Omental fat pad (tissue), 4 donors: ENCODE results near the gene ASCC1. TPM values are rescaled to one million over a fixed set of nuclear protein-coding genes. Genes with fewer than 3 reads are reported as not detected.
A peak's percentile ranks its signal among the peaks of the same experiment; 100 is the strongest.

ENCODE experiments used
- ATAC-seq: fragments of 150-250 bp; one replicate; pipeline ENCODE4 v1.9.1; 2016; ENCODE audit warnings: mild to moderate bottlenecking, moderate library complexity; ENCODE audit not compliant: low FRiP score
- DNase-seq: peaks from one replicate; pipeline ENCODE4 v3.0.0-alpha.2; 2019; ENCODE audit warnings: low spot score
- total RNA-seq, 4 donors: library from RNA; depleted of rRNA; stranded (reverse); fragments of >200 nt; gene quantifications; one replicate each; pipeline ENCODE4 v1.1.0, GENCODE V29; 2016
- TF ChIP-seq, protein P1 (sequence below), 3 donors: fragments of 450-650 bp; IDR thresholded peaks; one replicate each; pipeline ENCODE4 v1.5.1; 2016 to 2017; ENCODE audit warnings: antibody characterized with exemption in 3 of 3, mild to moderate bottlenecking in 3 of 3, moderate library complexity in 2 of 3

ASCC1 gene
- total RNA-seq, 4 donors from 2014 or later, result 21.3 to 34.5 (median 26.3) TPM

DNA sequence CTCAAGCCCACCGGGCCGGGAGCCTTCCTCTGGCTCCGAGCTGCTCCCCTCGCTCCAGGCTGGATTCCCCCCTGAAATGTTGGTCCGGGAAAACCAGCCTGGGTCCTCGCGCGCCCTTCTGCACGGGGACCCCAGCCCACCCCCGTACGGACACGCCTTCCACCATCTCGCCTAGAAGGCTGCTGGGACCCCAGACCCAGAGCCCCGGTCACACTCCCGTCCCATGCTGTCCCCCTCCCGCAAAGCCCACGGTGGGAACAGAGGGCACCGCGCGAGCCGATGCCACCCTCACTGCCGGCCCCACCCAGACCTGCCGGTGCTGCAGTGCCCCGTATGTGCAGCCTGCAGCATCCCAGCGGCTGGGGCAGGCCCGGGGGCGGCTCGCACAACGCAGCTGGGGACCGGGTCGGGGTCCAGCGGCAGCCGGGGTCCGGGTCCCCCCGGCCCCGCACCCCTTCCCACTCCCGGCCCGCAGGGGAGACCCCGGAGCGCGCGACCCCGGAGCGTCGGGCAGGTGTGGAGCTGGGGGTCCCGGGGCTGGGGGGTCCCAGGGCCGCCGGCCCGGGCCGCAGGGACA is 128.6 kb downstream of the ASCC1 start:
- TF ChIP-seq, protein P1, sequence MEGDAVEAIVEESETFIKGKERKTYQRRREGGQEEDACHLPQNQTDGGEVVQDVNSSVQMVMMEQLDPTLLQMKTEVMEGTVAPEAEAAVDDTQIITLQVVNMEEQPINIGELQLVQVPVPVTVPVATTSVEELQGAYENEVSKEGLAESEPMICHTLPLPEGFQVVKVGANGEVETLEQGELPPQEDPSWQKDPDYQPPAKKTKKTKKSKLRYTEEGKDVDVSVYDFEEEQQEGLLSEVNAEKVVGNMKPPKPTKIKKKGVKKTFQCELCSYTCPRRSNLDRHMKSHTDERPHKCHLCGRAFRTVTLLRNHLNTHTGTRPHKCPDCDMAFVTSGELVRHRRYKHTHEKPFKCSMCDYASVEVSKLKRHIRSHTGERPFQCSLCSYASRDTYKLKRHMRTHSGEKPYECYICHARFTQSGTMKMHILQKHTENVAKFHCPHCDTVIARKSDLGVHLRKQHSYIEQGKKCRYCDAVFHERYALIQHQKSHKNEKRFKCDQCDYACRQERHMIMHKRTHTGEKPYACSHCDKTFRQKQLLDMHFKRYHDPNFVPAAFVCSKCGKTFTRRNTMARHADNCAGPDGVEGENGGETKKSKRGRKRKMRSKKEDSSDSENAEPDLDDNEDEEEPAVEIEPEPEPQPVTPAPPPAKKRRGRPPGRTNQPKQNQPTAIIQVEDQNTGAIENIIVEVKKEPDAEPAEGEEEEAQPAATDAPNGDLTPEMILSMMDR (IDR thresholded peaks at IDR 0.05), result no peak
- ATAC-seq, result peak; percentile 55
- DNase-seq, result no peak

DNA sequence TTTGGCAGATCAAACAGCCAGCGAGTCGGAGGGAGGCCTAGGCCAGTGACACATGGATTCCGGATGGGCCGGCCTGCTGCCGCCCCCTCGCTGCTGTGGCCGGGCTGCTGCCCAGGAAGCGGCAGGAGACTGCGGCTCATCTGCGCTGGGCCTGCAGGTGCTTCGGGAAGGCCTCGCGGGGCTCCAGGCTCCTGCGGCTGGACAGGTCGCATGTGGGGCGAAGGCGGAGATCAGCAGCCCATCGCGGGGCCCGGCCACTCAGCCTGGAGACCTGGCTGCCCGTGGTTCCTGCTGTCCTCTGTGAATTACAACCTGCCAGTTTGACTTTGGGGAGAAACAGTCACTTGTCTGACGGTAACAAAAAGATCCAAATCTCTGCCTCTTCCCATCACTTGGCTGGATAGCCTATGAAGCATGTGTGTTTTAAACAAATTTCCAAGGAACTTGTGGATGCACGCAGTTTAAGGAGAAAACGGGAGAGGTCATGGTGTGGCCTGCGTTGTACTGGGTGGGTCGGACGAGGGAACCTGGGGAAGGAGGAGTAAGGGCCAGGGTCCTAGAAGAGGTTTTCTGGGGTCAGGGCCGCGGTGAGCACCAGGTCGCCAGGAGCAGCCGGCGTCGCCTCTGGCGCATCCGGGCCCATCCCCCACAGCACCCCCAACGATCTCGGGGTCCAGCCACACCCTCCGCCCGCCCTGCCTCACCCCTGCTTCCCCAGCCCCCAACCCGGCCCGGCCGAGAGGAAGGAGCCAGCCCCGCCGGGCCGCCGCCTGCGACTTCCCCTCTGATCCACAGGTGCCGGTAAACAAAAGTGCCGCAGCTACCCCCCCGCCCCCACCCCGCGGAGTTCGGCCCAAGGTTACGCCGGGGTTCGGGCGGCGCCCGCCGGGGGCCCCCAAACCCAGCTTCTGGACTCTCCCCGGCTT is 129.3 kb downstream of the ASCC1 start:
- TF ChIP-seq, protein P1 (IDR thresholded peaks at IDR 0.05), result no peak
- DNase-seq, result no peak
- no peak for ATAC-seq

DNA sequence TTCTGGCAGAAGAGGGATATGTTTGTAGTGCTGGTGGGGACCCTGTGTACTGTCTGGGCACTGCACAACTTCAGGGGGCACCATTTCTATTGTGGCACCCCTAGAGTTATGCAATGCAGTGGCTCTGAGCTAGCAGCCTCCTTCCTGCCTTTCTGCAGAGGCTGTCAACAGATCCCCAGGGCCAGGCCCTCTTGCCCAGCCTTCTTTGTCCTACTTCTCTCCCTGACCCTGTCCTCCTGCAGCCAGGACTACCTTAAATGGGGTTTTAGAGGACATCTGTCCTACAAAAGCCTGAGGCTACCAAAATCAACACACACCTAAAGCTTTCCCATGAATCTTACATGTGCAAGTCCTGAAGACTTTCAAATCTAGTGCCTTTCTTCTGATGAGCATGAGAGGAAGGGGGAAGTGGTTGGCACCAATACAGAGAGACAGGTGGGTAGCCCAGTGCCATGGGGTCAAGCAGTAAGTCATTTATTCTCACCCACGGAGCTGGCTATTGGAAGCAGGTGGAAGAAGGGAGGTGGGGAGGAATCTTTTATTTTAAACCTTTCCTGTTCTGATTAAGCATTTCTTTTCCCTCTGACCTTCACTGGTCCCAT is 130.1 kb downstream of the ASCC1 start:
- DNase-seq, result no peak
- no peak for ATAC-seq
- TF ChIP-seq, protein P1 (IDR thresholded peaks at IDR 0.05), result no peak

DNA sequence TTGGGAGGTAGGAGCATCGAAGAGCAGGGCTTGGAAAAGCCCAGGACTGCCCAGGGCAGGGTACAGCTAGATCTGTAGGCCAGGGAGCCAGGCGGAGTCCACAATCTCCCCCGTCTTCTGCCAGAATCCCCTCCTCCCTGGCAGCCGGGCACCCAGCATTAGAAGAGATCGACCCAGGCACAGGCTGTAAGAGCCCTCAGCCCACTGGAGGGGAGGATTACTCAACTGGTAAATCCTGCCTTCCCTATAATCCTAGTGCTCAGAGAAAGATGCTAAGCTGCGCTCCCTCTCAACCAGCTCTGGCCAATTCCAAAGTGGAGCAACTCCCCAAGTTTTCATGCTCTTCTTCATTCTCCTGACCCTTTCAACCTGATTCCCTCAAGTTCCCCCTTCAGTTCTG is 130.9 kb downstream of the ASCC1 start:
- DNase-seq (no peak), ATAC-seq (no peak)
- TF ChIP-seq, protein P1 (IDR thresholded peaks at IDR 0.05), result no peak

DNA sequence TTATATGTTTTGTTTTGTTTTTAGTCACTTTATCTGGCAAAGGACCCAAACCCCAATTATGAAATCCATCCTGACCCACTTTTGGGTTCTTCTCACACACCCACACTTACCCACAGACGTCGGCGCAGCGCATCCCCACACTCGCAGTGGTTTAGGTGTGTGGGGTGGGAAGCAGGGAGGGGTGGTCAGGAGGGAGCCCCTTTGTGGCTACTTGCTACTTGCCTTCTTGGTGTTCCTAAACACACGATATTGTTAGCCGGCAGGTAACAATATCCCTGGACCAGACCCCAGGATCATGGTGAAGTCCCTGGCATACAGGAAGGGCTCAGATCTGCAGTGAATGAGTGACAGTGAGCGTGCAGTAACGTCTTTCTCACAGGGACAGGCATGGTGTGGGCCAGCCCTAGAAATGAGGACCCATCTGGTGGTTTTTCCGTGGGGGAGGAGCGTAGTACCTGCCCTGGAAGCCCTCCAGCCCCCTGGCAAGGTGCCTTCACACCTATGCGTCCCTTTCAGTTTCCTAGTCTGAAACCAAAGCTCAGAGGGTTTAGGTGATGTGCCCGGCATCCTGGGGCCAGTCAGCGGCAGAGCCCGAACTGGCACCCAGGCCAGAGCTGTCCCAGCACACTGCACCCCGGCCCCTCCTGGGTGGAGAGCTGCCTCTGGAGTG is 132.2 kb downstream of the ASCC1 start:
- DNase-seq (peak; percentile 10), ATAC-seq (no peak)
- TF ChIP-seq, protein P1 (IDR thresholded peaks at IDR 0.05), result no peak

DNA sequence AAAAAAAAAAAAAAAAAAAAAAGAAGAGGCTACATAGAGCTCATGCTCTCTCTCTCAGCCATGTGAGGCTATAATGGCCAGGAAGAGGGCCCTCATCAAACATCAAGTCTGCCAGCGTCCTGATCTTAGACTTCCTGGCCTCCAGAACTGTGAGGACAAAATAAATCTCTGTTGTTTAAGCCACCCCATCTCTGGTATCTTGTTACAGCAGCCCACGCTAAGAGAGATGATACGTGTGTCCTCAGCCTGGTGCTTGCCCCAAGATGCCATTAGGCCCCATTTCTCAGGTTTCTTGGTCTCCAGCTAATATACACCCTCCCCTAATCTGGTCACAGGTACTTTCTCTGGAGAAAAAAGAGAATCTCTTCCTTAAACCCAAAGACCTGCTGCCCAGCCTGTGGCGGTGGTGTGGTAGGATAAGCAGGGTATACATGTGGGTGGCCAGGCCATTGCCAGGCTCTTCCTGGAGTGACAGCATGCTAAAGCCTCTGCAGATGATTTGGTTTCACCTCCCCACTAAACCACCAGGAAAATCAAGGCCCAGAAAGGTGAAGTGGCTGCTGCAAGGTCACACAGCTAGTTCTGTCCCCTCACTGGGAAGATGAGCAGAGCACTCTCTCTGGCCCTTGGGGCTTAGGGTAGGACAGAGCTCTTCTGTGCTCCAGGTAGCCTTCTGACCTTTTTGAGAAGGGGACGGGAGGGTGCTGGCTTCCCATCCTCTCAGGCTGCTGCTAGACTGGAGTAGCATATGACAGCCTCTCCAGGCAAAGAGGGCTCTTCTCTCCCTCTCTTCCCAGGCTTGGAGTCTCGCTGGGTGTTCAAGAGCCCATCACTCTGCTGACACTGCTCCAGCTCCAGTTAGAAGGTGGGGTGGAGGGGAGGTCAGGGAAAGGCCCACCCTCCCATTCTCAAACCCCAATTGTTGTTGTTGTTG is 133.0 kb downstream of the ASCC1 start:
- TF ChIP-seq, protein P1 (IDR thresholded peaks at IDR 0.05), result no peak
- ATAC-seq (no peak), DNase-seq (peak; percentile 16)
